ENCODE results near the gene U2AF1L4.

Gene U2AF1L4

GRCh38 chr19:35719402-35720162, 25.6 kb downstream of the U2AF1L4 start:
- no peak for FAIRE-seq

GRCh38 chr19:35718345-35719041, 26.7 kb downstream of the U2AF1L4 start:
- FAIRE-seq, result peak; percentile 66
- TF ChIP-seq POLR2AphosphoS5 (IDR thresholded peaks at IDR 0.05; ENCODE audit: low read depth, low read length) (peak; percentile 67; the same call in 1 of the 2 replicates), TAF1 (IDR thresholded peaks at IDR 0.05; ENCODE audit: borderline replicate concordance, low read depth, low read length) (0 out of 2 replicates have a peak, but pooled peaks have one; percentile 11), POLR2A (IDR thresholded peaks at IDR 0.05; ENCODE audit: low read depth, low read length) (peak; percentile 16; the same call in 1 of the 2 replicates)
- DNase-seq (ENCODE audit: insufficient read length), result peak; percentile 65

More at GRCh38 chr19:35719402-35720162, 25.6 kb downstream of the U2AF1L4 start:
- TF ChIP-seq TAF1 (IDR thresholded peaks at IDR 0.05; ENCODE audit: borderline replicate concordance, low read depth, low read length), result no peak
- no peak for TF ChIP-seq POLR2AphosphoS5 (IDR thresholded peaks at IDR 0.05; ENCODE audit: low read depth, low read length)
- no peak; the same call in 1 of the 2 replicates for TF ChIP-seq POLR2A (IDR thresholded peaks at IDR 0.05; ENCODE audit: low read depth, low read length)
- no peak for DNase-seq (ENCODE audit: insufficient read length)

- TF ChIP-seq POLR2A (IDR thresholded peaks at IDR 0.05; ENCODE audit: low read depth, low read length), result peak; percentile 38; the same call in 1 of the 2 replicates
- no peak for TF ChIP-seq TAF1 (IDR thresholded peaks at IDR 0.05; ENCODE audit: borderline replicate concordance, low read depth, low read length)
- no peak for FAIRE-seq
- DNase-seq (ENCODE audit: insufficient read length), result peak; percentile 99
These were observed 27.4 kb downstream of the U2AF1L4 start, which contains the start of gene KMT2B for GRCh38 chr19:35717665-35718344. TSS of gene KMT2B (plus strand) at chr19:35718003. CDS start at chr19:35718019, 16 bp downstream.

GRCh38 chr19:35716801-35717664, 28.2 kb downstream of the U2AF1L4 start:
- FAIRE-seq (peak; percentile 98), DNase-seq (ENCODE audit: insufficient read length) (peak; percentile 69)
- TF ChIP-seq POLR2AphosphoS5 (IDR thresholded peaks at IDR 0.05; ENCODE audit: low read depth, low read length), result peak; percentile 66; the same call in 1 of the 2 replicates
- peak; percentile 70; the same call in 1 of the 2 replicates for TF ChIP-seq POLR2A (IDR thresholded peaks at IDR 0.05; ENCODE audit: low read depth, low read length)
- 0 out of 2 replicates have a peak, but pooled peaks have one; percentile 18 for TF ChIP-seq TAF1 (IDR thresholded peaks at IDR 0.05; ENCODE audit: borderline replicate concordance, low read depth, low read length)

- FAIRE-seq (peak; percentile 42), DNase-seq (ENCODE audit: insufficient read length) (no peak)
- no peak for TF ChIP-seq POLR2AphosphoS5 (IDR thresholded peaks at IDR 0.05; ENCODE audit: low read depth, low read length)
- TF ChIP-seq POLR2A (IDR thresholded peaks at IDR 0.05; ENCODE audit: low read depth, low read length), result peak; percentile 34
These were observed 29.0 kb downstream of the U2AF1L4 start for GRCh38 chr19:35715981-35716800.

GRCh38 chr19:35715355-35715809, 29.8 kb downstream of the U2AF1L4 start:
- TF ChIP-seq TAF1 (IDR thresholded peaks at IDR 0.05; ENCODE audit: borderline replicate concordance, low read depth, low read length), result no peak
- TF ChIP-seq POLR2A (IDR thresholded peaks at IDR 0.05; ENCODE audit: low read depth, low read length), result no peak
- no peak; the same call in none of the 2 replicates for TF ChIP-seq POLR2AphosphoS5 (IDR thresholded peaks at IDR 0.05; ENCODE audit: low read depth, low read length)
- no peak for FAIRE-seq
- no peak for DNase-seq (ENCODE audit: insufficient read length)

GRCh38 chr19:35714601-35715354, 30.4 kb downstream of the U2AF1L4 start:
- no peak for TF ChIP-seq TAF1 (IDR thresholded peaks at IDR 0.05; ENCODE audit: borderline replicate concordance, low read depth, low read length)
- TF ChIP-seq POLR2A (IDR thresholded peaks at IDR 0.05; ENCODE audit: low read depth, low read length), result peak; percentile 48; the same call in 1 of the 2 replicates
- TF ChIP-seq POLR2AphosphoS5 (IDR thresholded peaks at IDR 0.05; ENCODE audit: low read depth, low read length), result no peak
- DNase-seq (ENCODE audit: insufficient read length) (no peak), FAIRE-seq (peak; percentile 83)

- no peak for DNase-seq (ENCODE audit: insufficient read length)
- peak; percentile 84 for FAIRE-seq
- TF ChIP-seq POLR2AphosphoS5 (IDR thresholded peaks at IDR 0.05; ENCODE audit: low read depth, low read length) (no peak), POLR2A (IDR thresholded peaks at IDR 0.05; ENCODE audit: low read depth, low read length) (no peak), TAF1 (IDR thresholded peaks at IDR 0.05; ENCODE audit: borderline replicate concordance, low read depth, low read length) (no peak)
These were observed 31.2 kb downstream of the U2AF1L4 start for GRCh38 chr19:35713904-35714495.

- no peak for DNase-seq (ENCODE audit: insufficient read length)
- no peak for FAIRE-seq
- TF ChIP-seq POLR2AphosphoS5 (IDR thresholded peaks at IDR 0.05; ENCODE audit: low read depth, low read length), result no peak
- no peak for TF ChIP-seq POLR2A (IDR thresholded peaks at IDR 0.05; ENCODE audit: low read depth, low read length)
- TF ChIP-seq TAF1 (IDR thresholded peaks at IDR 0.05; ENCODE audit: borderline replicate concordance, low read depth, low read length), result no peak
These were observed 31.7 kb downstream of the U2AF1L4 start for GRCh38 chr19:35713506-35713850.

Measured in GM12892 (cell line).